Peyer's patch (tissue), 4 donors: Measurements from ENCODE around the gene MED20. TPM values are rescaled to one million over a fixed set of nuclear protein-coding genes. Genes with fewer than 3 reads are reported as not detected.

Experiments used
- DNase-seq, 3 donors: peaks; one replicate each; pipeline ENCODE4 v3.0.0-alpha.2; 2017 to 2019
- H3K27ac ChIP-seq, 4 donors: fragments of 200-600 bp; sonication (generic); one replicate each; pipeline ENCODE4 v1.5.1; 2016 to 2019
- H3K27me3 ChIP-seq, 2 donors: fragments of 200-600 bp; sonication (generic); one replicate each; pipeline ENCODE4 v1.5.1; 2019
- H3K36me3 ChIP-seq, 3 donors: fragments of 200-600 bp; sonication (generic); one replicate each; pipeline ENCODE4 v1.5.1; 2016 to 2019
- H3K4me1 ChIP-seq, 4 donors: fragments of 200-600 bp; sonication (generic); one replicate each; pipeline ENCODE4 v1.5.1; 2016 to 2019
- H3K4me3 ChIP-seq, 4 donors: fragments of 200-600 bp; sonication (generic); 1 replicate in 3 of 4; 2 replicates in 1 of 4; pipeline ENCODE4 v1.5.1; 2016 to 2019; ENCODE audit warnings: mild to moderate bottlenecking in 1 of 4
- H3K9me3 ChIP-seq, 4 donors: fragments of 200-600 bp; sonication (generic); one replicate each; pipeline ENCODE4 v1.5.1; 2016 to 2019; ENCODE audit warnings: mild to moderate bottlenecking in 1 of 4
- POLR2A ChIP-seq, 2 donors: fragments of 450-650 bp; IDR thresholded peaks; one replicate each; pipeline ENCODE4 v1.5.1; 2017; ENCODE audit warnings: antibody characterized with exemption in 2 of 2, mild to moderate bottlenecking in 2 of 2, moderate library complexity in 2 of 2
- total RNA-seq, 4 donors: library from RNA; depleted of rRNA; stranded (reverse); fragments of >200 nt; gene quantifications; one replicate each; pipeline ENCODE4 v1.1.0, GENCODE V29; 2016
- TF ChIP-seq, protein P1 (sequence below), 6 experiments: fragments of 450-650 bp in 4 of 6; fragments of 200-600 bp in 2 of 6; sonication (generic) in 1 of 6; IDR thresholded peaks; one replicate each; pipeline ENCODE4 v1.5.1; 2017 to 2019; ENCODE audit warnings: antibody characterized with exemption in 6 of 6, mild to moderate bottlenecking in 3 of 6, moderate library complexity in 1 of 6

MED20 gene
- total RNA-seq, 4 donors from 2014 or later = 6.6 to 24.3 (median 18.0) TPM

DNA sequence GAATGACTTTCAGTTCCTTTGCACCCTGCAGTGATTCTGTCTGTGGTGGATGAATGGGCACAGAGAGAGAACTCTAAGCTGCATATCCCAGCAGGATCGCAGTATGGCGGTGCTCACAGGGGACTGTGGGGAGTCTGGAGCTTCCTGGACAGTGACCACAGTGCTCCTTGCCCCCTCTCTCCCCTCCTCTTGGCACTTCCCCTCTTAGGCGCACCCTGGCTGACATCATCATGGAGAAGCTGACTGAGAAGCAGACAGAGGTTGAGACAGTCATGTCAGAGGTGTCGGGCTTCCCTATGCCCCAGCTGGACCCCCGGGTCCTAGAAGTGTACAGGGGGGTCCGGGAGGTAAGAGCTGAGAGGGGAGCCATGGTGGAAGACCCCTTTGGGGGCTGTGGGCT lies 9.0 kb upstream of the MED20 start:
- Histone ChIP-seq H3K27me3 (no peaks in the 10 kb centered on the region), H3K4me3 (no peak overlapping the region), H3K36me3 (peaks cover 0 to 79% (median 0%) of the 10 kb centered on the region in 3 donors), H3K4me1 (no peaks in the 10 kb centered on the region), H3K9me3 (no peaks in the 10 kb centered on the region), H3K27ac (no peak overlapping the region)
- TF ChIP-seq, protein P1, sequence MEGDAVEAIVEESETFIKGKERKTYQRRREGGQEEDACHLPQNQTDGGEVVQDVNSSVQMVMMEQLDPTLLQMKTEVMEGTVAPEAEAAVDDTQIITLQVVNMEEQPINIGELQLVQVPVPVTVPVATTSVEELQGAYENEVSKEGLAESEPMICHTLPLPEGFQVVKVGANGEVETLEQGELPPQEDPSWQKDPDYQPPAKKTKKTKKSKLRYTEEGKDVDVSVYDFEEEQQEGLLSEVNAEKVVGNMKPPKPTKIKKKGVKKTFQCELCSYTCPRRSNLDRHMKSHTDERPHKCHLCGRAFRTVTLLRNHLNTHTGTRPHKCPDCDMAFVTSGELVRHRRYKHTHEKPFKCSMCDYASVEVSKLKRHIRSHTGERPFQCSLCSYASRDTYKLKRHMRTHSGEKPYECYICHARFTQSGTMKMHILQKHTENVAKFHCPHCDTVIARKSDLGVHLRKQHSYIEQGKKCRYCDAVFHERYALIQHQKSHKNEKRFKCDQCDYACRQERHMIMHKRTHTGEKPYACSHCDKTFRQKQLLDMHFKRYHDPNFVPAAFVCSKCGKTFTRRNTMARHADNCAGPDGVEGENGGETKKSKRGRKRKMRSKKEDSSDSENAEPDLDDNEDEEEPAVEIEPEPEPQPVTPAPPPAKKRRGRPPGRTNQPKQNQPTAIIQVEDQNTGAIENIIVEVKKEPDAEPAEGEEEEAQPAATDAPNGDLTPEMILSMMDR (IDR thresholded peaks at IDR 0.05) = no peak
- TF ChIP-seq POLR2A (IDR thresholded peaks at IDR 0.05) = no peak
- no peak for DNase-seq

DNA sequence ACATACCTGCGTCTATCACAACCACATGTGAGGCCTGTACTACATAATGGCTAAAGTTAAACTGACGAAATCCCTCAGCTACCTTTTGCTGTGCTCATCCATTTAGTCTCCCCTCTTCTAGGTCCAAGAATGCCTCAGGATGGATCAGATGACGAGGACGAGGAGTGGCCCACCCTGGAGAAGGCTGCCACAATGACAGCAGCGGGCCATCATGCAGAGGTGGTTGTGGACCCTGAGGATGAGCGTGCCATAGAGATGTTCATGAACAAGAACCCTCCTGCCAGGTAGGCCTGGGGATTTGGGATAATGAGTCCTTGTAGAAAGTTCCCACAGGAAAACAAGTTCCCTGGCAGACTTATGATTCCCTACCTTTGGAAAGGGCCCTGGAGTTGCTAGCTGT lies 6.3 kb upstream of the MED20 start:
- no peak for DNase-seq
- H3K4me3 ChIP-seq = no peak overlapping the region
- H3K27me3 ChIP-seq = no peaks in the 10 kb centered on the region
- TF ChIP-seq POLR2A (IDR thresholded peaks at IDR 0.05) = no peak
- no peaks in the 10 kb centered on the region for H3K9me3 ChIP-seq
- H3K36me3 ChIP-seq = peaks cover 0 to 52% (median 0%) of the 10 kb centered on the region in 3 donors
- H3K4me1 ChIP-seq = peaks cover 0 to 12% (median 3%) of the 10 kb centered on the region in 4 donors
- no peak overlapping the region for H3K27ac ChIP-seq

DNA sequence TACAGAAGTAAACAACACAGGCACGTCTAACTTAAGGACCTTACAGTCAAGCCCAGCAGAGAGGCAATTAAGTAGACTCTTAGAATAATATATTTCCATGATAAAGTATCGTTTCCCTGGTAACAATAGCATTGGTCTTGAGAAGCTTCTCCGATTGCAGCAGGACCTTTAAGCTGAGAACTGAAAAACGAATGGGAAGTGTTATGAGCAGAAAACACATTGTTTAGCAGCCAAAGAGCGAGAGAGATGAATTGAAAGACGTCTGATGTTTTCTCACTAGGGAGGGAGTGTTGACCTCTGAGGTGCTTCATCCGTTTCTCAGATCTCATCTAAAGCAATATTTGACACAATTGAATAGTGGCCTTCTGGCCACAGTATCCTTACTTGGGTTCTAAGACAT lies 1.2 kb upstream of the MED20 start:
- H3K36me3 ChIP-seq = peaks cover 0 to 2% (median 0%) of the 10 kb centered on the region in 3 donors
- H3K4me3 ChIP-seq = peak overlapping the region; percentile 65 to 88 (median 82)
- H3K27me3 ChIP-seq = no peaks in the 10 kb centered on the region
- peaks cover 0 to 26% (median 4%) of the 10 kb centered on the region in 4 donors for H3K4me1 ChIP-seq
- no peak for DNase-seq
- TF ChIP-seq, protein P1 (IDR thresholded peaks at IDR 0.05) = no peak
- TF ChIP-seq POLR2A (IDR thresholded peaks at IDR 0.05) = no peak
- peak overlapping the region in 1 of 4 donors; percentile 94 for H3K27ac ChIP-seq
- no peaks in the 10 kb centered on the region for H3K9me3 ChIP-seq

DNA sequence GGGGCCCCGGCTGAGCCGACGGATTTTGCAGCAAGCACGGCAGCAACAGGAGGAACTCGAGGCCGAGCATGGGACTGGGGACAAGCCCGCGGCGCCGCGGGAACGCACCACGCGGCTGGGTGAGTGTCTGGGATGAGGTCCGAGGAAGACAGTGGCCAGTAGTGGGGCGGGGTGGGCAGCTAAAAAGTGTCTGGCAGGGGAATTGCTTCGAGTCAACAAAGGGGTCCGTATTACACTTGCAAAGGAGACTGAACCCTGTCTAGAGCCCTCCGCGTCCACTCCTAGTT lies 716 bp upstream of the MED20 start:
- TF ChIP-seq, protein P1 (IDR thresholded peaks at IDR 0.05) = no peak
- no peak for TF ChIP-seq POLR2A (IDR thresholded peaks at IDR 0.05)
- no peaks in the 10 kb centered on the region for H3K9me3 ChIP-seq
- H3K4me1 ChIP-seq = peaks cover 0 to 26% (median 4%) of the 10 kb centered on the region in 4 donors
- H3K27me3 ChIP-seq = no peaks in the 10 kb centered on the region
- peak overlapping the region; percentile 65 to 88 (median 82) for H3K4me3 ChIP-seq
- no peak for DNase-seq
- H3K27ac ChIP-seq = peak overlapping the region; percentile 91 to 99 (median 96)
- peaks cover 0 to 3% (median 0%) of the 10 kb centered on the region in 3 donors for H3K36me3 ChIP-seq

DNA sequence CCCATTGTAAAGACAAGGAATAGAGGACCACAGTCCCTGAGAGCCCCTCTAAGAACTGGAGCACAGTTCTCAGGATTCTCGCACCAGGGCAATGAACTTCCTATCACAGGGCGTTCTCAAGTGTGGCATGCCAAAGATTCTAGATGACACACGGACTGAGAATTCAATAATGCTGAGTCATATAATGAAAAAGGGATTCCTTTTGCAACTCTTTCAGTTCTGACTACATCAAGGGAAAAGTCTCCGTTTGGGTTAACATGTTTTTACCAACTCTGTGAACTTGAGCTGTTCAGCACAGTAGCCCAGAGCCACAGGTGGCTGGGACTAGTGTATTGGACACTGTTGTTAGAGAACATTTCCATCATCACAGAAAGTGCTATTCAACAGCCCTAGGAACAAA lies 3.4 kb downstream of the MED20 start:
- no peaks in the 10 kb centered on the region for H3K27me3 ChIP-seq
- TF ChIP-seq POLR2A (IDR thresholded peaks at IDR 0.05) = no peak
- TF ChIP-seq, protein P1 (IDR thresholded peaks at IDR 0.05) = no peak
- H3K9me3 ChIP-seq = no peaks in the 10 kb centered on the region
- DNase-seq = no peak
- no peak overlapping the region for H3K4me3 ChIP-seq
- H3K36me3 ChIP-seq = peaks cover 0 to 43% (median 0%) of the 10 kb centered on the region in 3 donors
- H3K4me1 ChIP-seq = peaks cover 0 to 17% (median 4%) of the 10 kb centered on the region in 4 donors
- no peak overlapping the region for H3K27ac ChIP-seq

DNA sequence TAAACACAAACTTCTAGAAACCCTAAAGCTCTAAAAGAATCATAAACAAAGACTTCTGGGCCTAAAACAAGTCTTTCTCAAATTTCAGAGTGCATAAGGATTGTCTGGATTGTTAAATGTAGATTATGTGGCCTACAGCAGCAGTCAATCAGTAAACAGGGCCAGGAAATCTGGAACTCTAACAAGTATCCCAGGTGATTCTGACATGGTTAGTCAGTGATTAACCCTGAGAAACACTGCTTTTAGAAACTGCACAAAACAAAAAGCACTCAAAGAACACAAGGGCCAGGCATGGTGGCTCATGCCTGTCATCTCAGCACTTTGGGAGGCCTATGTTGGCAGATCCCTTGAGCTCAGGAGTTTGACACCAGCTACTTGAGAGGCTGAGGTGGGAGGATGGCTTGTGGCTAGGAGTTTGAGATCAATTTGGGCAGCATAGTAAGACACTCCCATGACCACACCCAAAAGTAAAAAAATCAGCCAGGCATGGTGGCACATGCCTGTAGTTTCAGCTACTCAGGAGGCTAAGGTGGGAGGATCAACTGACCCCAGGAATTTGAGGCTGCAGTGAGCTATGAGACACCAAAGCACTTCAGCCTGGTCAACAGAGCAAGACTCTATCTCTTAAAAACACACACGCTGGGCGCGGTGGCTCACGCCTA lies 5.9 kb downstream of the MED20 start:
- TF ChIP-seq, protein P1 (IDR thresholded peaks at IDR 0.05) = no peak
- no peak for TF ChIP-seq POLR2A (IDR thresholded peaks at IDR 0.05)
- H3K4me1 ChIP-seq = peaks cover 0 to 5% (median 1%) of the 10 kb centered on the region in 4 donors
- H3K36me3 ChIP-seq = peaks cover 0 to 45% (median 0%) of the 10 kb centered on the region in 3 donors
- H3K27ac ChIP-seq = no peak overlapping the region
- DNase-seq = no peak
- H3K27me3 ChIP-seq = no peaks in the 10 kb centered on the region
- no peaks in the 10 kb centered on the region for H3K9me3 ChIP-seq
- no peak overlapping the region for H3K4me3 ChIP-seq
